SK-N-MC (cell line): Measurements from ENCODE around the gene AMBP.
"Not testable (repeated sequence)": the region's sequence is repeated elsewhere in the genome, so short reads cannot be mapped to it uniquely, and the experiment has no call there.

Experiments used
- DNase-seq: peaks from one replicate; pipeline ENCODE4 v3.0.0-alpha.2; 2011; ENCODE audit warnings: low read depth, low spot score
- H3K27ac ChIP-seq: fragments of 200-600 bp; sonication (generic); 2 replicates; pipeline ENCODE4 v1.5.1; 2016; ENCODE audit warnings: mixed run types
- H3K36me3 ChIP-seq: fragments of 200-600 bp; sonication (generic); 2 replicates; pipeline ENCODE4 v1.6.1; 2017; ENCODE audit warnings: antibody characterized with exemption, low read length, mixed read lengths; ENCODE audit not compliant: insufficient read depth
- H3K4me3 ChIP-seq: fragments of 200-600 bp; sonication (generic); 2 replicates; pipeline ENCODE4 v1.5.1; 2016
- H3K9ac ChIP-seq: fragments of 200-600 bp; sonication (generic); 2 replicates; pipeline ENCODE4 v1.8.0; 2017; ENCODE audit warnings: mixed run types, mixed read lengths; ENCODE audit not compliant: insufficient read length
- H3K9me3 ChIP-seq: fragments of 200-600 bp; sonication (generic); 2 replicates; pipeline ENCODE4 v1.6.1; 2017; ENCODE audit warnings: low read depth, mild to moderate bottlenecking, antibody characterized with exemption, low read length, moderate library complexity, mixed read lengths
- EZH2 ChIP-seq: fragments of 200-600 bp; sonication (generic); IDR thresholded peaks from one replicate; pipeline ENCODE4 v1.6.1; 2017; ENCODE audit warnings: antibody characterized with exemption
- FOXP2 ChIP-seq: optimal IDR thresholded peaks from 2 replicates; pipeline ENCODE3; 2011; ENCODE audit warnings: mild to moderate bottlenecking, moderate library complexity; ENCODE audit not compliant: insufficient read depth; ENCODE audit errors: extremely low read length, control extremely low read depth
- POLR2AphosphoS5 ChIP-seq: IDR thresholded peaks from 2 replicates; pipeline ENCODE4 v1.6.1; 2012; ENCODE audit warnings: mild to moderate bottlenecking, low read depth, low read length, borderline replicate concordance

The AMBP gene

GRCh38 chr9:114089206-114089840, 11.2 kb upstream of the AMBP start:
- H3K4me3 ChIP-seq: no peak overlapping the region
- H3K9ac ChIP-seq: no peak overlapping the region
- no peak for TF ChIP-seq EZH2
- TF ChIP-seq POLR2AphosphoS5: no peak
- TF ChIP-seq FOXP2: no peak
- no peaks in the 10 kb centered on the region for H3K9me3 ChIP-seq
- no peak overlapping the region for H3K27ac ChIP-seq
- no peak for DNase-seq
- no peaks in the 10 kb centered on the region for H3K36me3 ChIP-seq

DNA sequence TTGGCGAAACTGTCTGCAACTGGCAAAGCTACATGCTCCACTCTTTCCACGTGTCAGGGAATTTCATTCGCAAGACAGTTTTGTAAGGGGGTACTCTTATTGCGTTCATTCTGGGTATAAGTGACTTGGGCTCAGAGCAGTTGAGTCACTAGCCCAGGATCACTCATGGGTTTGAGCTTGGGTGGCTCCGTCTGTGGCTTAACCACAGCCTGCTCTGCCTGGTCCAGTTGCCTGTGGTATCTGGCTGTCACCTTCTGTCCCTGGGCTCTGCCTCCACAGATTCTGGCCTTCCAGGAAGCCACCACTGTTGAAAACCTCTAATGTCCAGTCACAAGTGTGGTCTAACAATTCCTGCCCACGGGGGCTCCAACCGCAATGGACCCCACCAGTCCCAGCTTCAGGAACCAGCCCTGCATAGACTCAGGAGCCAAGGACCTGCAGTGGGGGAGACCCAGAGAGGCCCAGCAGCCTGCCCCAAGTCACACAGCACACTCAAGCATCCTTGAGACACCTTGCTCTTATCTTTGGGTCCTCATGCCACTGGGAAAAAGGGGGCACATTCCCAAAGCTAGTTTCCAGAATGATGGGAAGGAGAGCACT, 10.6 kb upstream of the AMBP start:
- no peak for TF ChIP-seq POLR2AphosphoS5
- TF ChIP-seq FOXP2: no peak
- TF ChIP-seq EZH2: no peak
- Histone ChIP-seq H3K4me3 (no peak overlapping the region), H3K27ac (no peak overlapping the region), H3K9ac (no peak overlapping the region), H3K9me3 (no peaks in the 10 kb centered on the region), H3K36me3 (no peaks in the 10 kb centered on the region)
- DNase-seq: no peak

DNA sequence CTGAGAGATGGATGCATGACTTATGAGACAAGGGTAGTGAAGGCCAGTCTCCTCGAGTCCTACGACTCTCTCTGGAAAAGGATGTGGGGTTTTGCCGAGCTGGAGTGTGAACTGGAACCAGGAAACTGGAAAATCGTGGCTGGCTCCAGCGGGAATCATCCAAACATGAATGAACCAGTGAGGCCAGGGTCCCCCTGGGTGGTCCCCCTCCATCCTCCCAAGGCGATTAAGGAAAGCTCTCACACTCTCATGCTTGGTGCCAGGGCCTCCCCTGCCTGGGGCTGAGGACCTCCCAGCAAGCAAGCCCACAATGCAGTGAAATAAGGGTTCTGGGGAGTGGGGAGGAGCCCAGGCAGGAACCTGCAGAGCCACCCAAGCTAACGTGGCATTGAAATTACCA, 9.6 kb upstream of the AMBP start:
- no peak overlapping the region for H3K4me3 ChIP-seq
- TF ChIP-seq FOXP2 (no peak), POLR2AphosphoS5 (no peak), EZH2 (no peak)
- no peak overlapping the region for H3K9ac ChIP-seq
- no peak overlapping the region for H3K27ac ChIP-seq
- no peaks in the 10 kb centered on the region for H3K36me3 ChIP-seq
- H3K9me3 ChIP-seq: no peaks in the 10 kb centered on the region
- DNase-seq: no peak

GRCh38 chr9:114086607-114087006, 8.5 kb upstream of the AMBP start:
- TF ChIP-seq EZH2 (no peak), FOXP2 (no peak), POLR2AphosphoS5 (no peak)
- no peak overlapping the region for H3K9ac ChIP-seq
- no peak overlapping the region for H3K4me3 ChIP-seq
- DNase-seq: no peak
- H3K9me3 ChIP-seq: no peaks in the 10 kb centered on the region
- no peaks in the 10 kb centered on the region for H3K36me3 ChIP-seq
- no peak overlapping the region for H3K27ac ChIP-seq

- H3K27ac ChIP-seq: no peak overlapping the region
- no peaks in the 10 kb centered on the region for H3K9me3 ChIP-seq
- no peak overlapping the region for H3K9ac ChIP-seq
- DNase-seq: no peak
- H3K4me3 ChIP-seq: no peak overlapping the region
- TF ChIP-seq FOXP2 (no peak), POLR2AphosphoS5 (no peak), EZH2 (no peak)
- H3K36me3 ChIP-seq: no peaks in the 10 kb centered on the region
Observed at GRCh38 chr9:114086009-114086408, 7.9 kb upstream of the AMBP start.

GRCh38 chr9:114085387-114085789, 7.3 kb upstream of the AMBP start:
- Histone ChIP-seq H3K9me3 (no peaks in the 10 kb centered on the region), H3K9ac (no peak overlapping the region), H3K36me3 (no peaks in the 10 kb centered on the region), H3K4me3 (no peak overlapping the region), H3K27ac (no peak overlapping the region)
- no peak for TF ChIP-seq POLR2AphosphoS5
- TF ChIP-seq EZH2: no peak
- TF ChIP-seq FOXP2: no peak
- no peak for DNase-seq

GRCh38 chr9:114084282-114085073, 6.4 kb upstream of the AMBP start:
- no peak overlapping the region for H3K4me3 ChIP-seq
- no peak overlapping the region for H3K9ac ChIP-seq
- H3K27ac ChIP-seq: no peak overlapping the region
- no peak for TF ChIP-seq FOXP2
- TF ChIP-seq EZH2: no peak
- no peak for TF ChIP-seq POLR2AphosphoS5
- H3K9me3 ChIP-seq: no peaks in the 10 kb centered on the region
- H3K36me3 ChIP-seq: no peaks in the 10 kb centered on the region
- no peak for DNase-seq

- H3K4me3 ChIP-seq: no peak overlapping the region
- H3K9me3 ChIP-seq: no peaks in the 10 kb centered on the region
- no peaks in the 10 kb centered on the region for H3K36me3 ChIP-seq
- H3K9ac ChIP-seq: no peak overlapping the region
- TF ChIP-seq POLR2AphosphoS5 (no peak), EZH2 (no peak), FOXP2 (no peak)
- no peak overlapping the region for H3K27ac ChIP-seq
- DNase-seq: no peak
Observed at GRCh38 chr9:114083666-114084065, 5.6 kb upstream of the AMBP start.

DNA sequence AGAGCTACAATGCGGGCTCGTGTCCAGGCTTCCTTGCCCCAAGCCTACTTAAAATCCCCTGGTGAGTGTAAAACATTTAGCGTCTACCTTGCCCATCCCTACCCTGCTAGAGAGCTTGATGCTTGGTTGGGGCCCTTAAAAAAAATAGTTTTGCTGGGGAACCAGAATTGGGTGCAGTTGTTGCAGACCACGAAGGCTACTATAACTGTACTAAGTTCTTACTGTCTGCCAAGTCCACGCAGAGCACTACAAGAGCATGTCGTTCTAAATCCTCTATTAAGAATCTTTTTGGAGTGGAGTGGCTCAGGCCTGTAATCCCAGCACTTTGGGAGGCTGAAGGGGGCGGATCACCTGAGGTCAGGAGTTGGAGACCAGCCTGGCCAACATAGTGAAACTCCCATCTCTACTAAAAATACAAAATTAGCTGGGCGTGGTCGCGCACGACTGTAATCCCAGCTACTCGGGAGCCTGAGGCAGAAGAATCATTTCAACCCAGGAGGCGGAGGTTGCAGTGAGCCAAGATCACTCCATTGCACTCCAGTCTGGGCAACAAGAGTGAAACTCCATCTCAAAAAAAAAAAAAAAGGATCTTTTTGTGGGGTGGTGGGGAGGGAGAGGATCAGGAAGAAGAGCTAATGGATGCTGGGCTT, 4.8 kb upstream of the AMBP start:
- not testable (repeated sequence) for H3K27ac ChIP-seq, DNase-seq, H3K9ac ChIP-seq, H3K9me3 ChIP-seq, H3K36me3 ChIP-seq, H3K4me3 ChIP-seq
